CD14-positive monocyte (primary cell): ENCODE measurements around the gene RPS2. TPM values are rescaled to one million over a fixed set of nuclear protein-coding genes. Genes with fewer than 3 reads are reported as not detected.

Source experiments
- DNase-seq, 3 donors: peaks; one replicate each; pipeline ENCODE4 v3.0.0-alpha.2; 2011 to 2022
- H2AFZ ChIP-seq: 2 replicates; pipeline ENCODE4 v1.6.0; 2012; ENCODE audit warnings: mild to moderate bottlenecking, low read depth, low read length, inconsistent platforms; ENCODE audit not compliant: insufficient read depth, poor library complexity, severe bottlenecking
- H3K27ac ChIP-seq, 2 donors: 1 replicate in 1 of 2; 2 replicates in 1 of 2; pipeline ENCODE4 v1.5.1; 2012 to 2013; ENCODE audit warnings: low read length in 2 of 2, control low read depth in 1 of 2, inconsistent platforms in 1 of 2, low read depth in 1 of 2, mild to moderate bottlenecking in 1 of 2
- H3K27me3 ChIP-seq, 2 donors: one replicate each; pipeline versions ENCODE4 v1.6.0 to v1.6.1; 2011 to 2013; ENCODE audit warnings: low read length in 2 of 2; ENCODE audit not compliant: control insufficient read depth in 2 of 2, insufficient read depth in 2 of 2
- H3K36me3 ChIP-seq, 2 donors: replicated peaks in 1 of 2; 1 replicate in 1 of 2; 2 replicates in 1 of 2; pipeline versions ENCODE4 v1.5.1 to v1.6.1; 2012 to 2013; ENCODE audit warnings: low read length in 2 of 2, control low read depth in 1 of 2, inconsistent platforms in 1 of 2, mild to moderate bottlenecking in 1 of 2; ENCODE audit not compliant: insufficient read depth in 2 of 2, control insufficient read depth in 1 of 2
- H3K4me1 ChIP-seq, 2 donors: 1 replicate in 1 of 2; 2 replicates in 1 of 2; pipeline versions ENCODE4 v1.5.1 to v1.6.1; 2012 to 2013; ENCODE audit warnings: low read length in 2 of 2, control low read depth in 1 of 2, inconsistent platforms in 1 of 2, mild to moderate bottlenecking in 1 of 2, moderate library complexity in 1 of 2; ENCODE audit not compliant: insufficient read depth in 2 of 2, control insufficient read depth in 1 of 2
- H3K4me2 ChIP-seq: replicated peaks from 2 replicates; pipeline ENCODE3; 2012; ENCODE audit warnings: low read length, moderate library complexity, mild to moderate bottlenecking; ENCODE audit not compliant: poor library complexity, severe bottlenecking; ENCODE audit errors: extremely low read depth
- H3K4me3 ChIP-seq, 3 experiments: fragments of 200-600 bp in 1 of 3; sonication (generic) in 1 of 3; replicated peaks in 1 of 3; 1 replicate in 2 of 3; 2 replicates in 1 of 3; pipeline ENCODE4 v1.5.1; 2011 to 2013; ENCODE audit warnings: low read length in 3 of 3, mild to moderate bottlenecking in 3 of 3, control low read depth in 2 of 3, low read depth in 2 of 3, inconsistent platforms in 1 of 3, moderate library complexity in 1 of 3
- H3K79me2 ChIP-seq: 2 replicates; pipeline ENCODE4 v1.6.0; 2012; ENCODE audit warnings: mild to moderate bottlenecking, control low read depth, inconsistent platforms, low read length, moderate library complexity; ENCODE audit not compliant: insufficient read depth
- H3K9ac ChIP-seq: 2 replicates; pipeline ENCODE4 v1.6.0; 2017; ENCODE audit warnings: low read length, mild to moderate bottlenecking; ENCODE audit not compliant: insufficient read depth, poor library complexity, severe bottlenecking
- H3K9me3 ChIP-seq, 2 donors: replicated peaks in 1 of 2; 1 replicate in 1 of 2; 2 replicates in 1 of 2; pipeline versions ENCODE4 v1.5.1 to v1.6.1; 2012 to 2013; ENCODE audit warnings: low read length in 2 of 2, control low read depth in 1 of 2; ENCODE audit not compliant: control insufficient read depth in 1 of 2, insufficient read depth in 1 of 2
- H4K20me1 ChIP-seq: 2 replicates; pipeline ENCODE4 v1.6.0; 2012; ENCODE audit warnings: mild to moderate bottlenecking, low read length, control low read depth, moderate library complexity; ENCODE audit not compliant: insufficient read depth
- H3K27ac Mint-ChIP-seq, 7 donors: one replicate each; pipeline ENCODE4 v1.8.0; 2020; ENCODE audit warnings: mild to moderate bottlenecking in 7 of 7, mixed read lengths in 7 of 7, moderate library complexity in 6 of 7, inconsistent platforms in 2 of 7
- H3K27me3 Mint-ChIP-seq, 3 donors: one replicate each; pipeline ENCODE4 v1.8.0; 2021 to 2022; ENCODE audit warnings: low read depth in 3 of 3, mild to moderate bottlenecking in 3 of 3, mixed read lengths in 3 of 3, moderate library complexity in 3 of 3, inconsistent platforms in 1 of 3
- H3K36me3 Mint-ChIP-seq, 2 donors: one replicate each; pipeline ENCODE4 v1.8.0; 2020; ENCODE audit warnings: mixed read lengths in 2 of 2, inconsistent platforms in 1 of 2, mild to moderate bottlenecking in 1 of 2
- H3K4me1 Mint-ChIP-seq: one replicate; pipeline ENCODE4 v1.8.0; 2020; ENCODE audit warnings: mild to moderate bottlenecking, mixed read lengths
- H3K4me3 Mint-ChIP-seq, 2 donors: one replicate each; pipeline ENCODE4 v1.8.0; 2020; ENCODE audit warnings: mild to moderate bottlenecking in 2 of 2, mixed read lengths in 2 of 2, moderate library complexity in 1 of 2
- H3K9me3 Mint-ChIP-seq, 7 donors: one replicate each; pipeline ENCODE4 v1.8.0; 2020 to 2022; ENCODE audit warnings: mixed read lengths in 7 of 7, mild to moderate bottlenecking in 6 of 7, moderate library complexity in 6 of 7, inconsistent platforms in 2 of 7
- WGBS: methylation state at CpG from one replicate; pipeline ENCODE4 v1.1.5; 2013; ENCODE audit warnings: missing lambda C conversion rate; ENCODE audit not compliant: insufficient coverage; 5-methylcytosine and 5-hydroxymethylcytosine counted together
- intact Hi-C, 2 donors: fragments of 100-400 bp; cut with micrococcal nuclease; formaldehyde crosslinking; loops; one replicate each; pipeline versions ENCODE4 v1.15.0 to v1.15.1; 2023
- polyA plus RNA-seq, 3 donors: library from polyadenylated mRNA; depleted of rRNA in 1 of 3; unstranded in 2 of 3; stranded (reverse) in 1 of 3; fragments of 300-500 nt in 2 of 3; fragments of >200 nt in 1 of 3; fragmentation: Illumina TruSeq in 2 of 3; gene quantifications; 1 replicate in 2 of 3; 2 replicates in 1 of 3; pipeline ENCODE4 v1.2.3, GENCODE V29; 2012 to 2021
- TF ChIP-seq, protein P1 (sequence below): fragments of 200-600 bp; IDR thresholded peaks from one replicate; pipeline ENCODE4 v1.8.0; 2022; ENCODE audit warnings: antibody characterized with exemption, mild to moderate bottlenecking

Gene RPS2
- polyA plus RNA-seq, 3 donors: 1,849 to 2,136 (median 1,893) TPM

- intact Hi-C loops: loop anchor here in 1 of 2 donors (2.0 to 10.0 kb wide), 3 partner anchors 51 to 213 kb away; partner anchors contain the start of genes NUBP2, SPSB3 and TRAF7
- peak overlapping the region; percentile 83 for H3K27ac ChIP-seq
- peak overlapping the region; percentile 82 for H3K9ac ChIP-seq
- WGBS: 5% methylated on average over 9 of the region's 17 CpGs
- peak overlapping the region; percentile 86 to 99 (median 92) for H3K4me3 ChIP-seq
- H4K20me1 ChIP-seq: peaks cover 34% of the 10 kb centered on the region
- peaks cover 57% of the 10 kb centered on the region for H3K79me2 ChIP-seq
- H3K27me3 Mint-ChIP-seq: peaks cover 0 to 3% (median 0%) of the 10 kb centered on the region in 3 donors
- H2AFZ ChIP-seq: peak overlapping the region; percentile 63
- H3K4me1 ChIP-seq: peaks cover 61 to 69% of the 10 kb centered on the region in 2 donors
- peaks cover 28 to 45% of the 10 kb centered on the region in 2 donors for H3K36me3 Mint-ChIP-seq
- H3K9me3 ChIP-seq: no peaks in the 10 kb centered on the region
- DNase-seq: peak; percentile 66 to 88 (median 78)
- H3K9me3 Mint-ChIP-seq: no peaks in the 10 kb centered on the region
- peak overlapping the region; percentile 100 for H3K4me2 ChIP-seq
- H3K27ac Mint-ChIP-seq: peak overlapping the region; percentile 85 to 95 (median 94)
- H3K27me3 ChIP-seq: no peaks in the 10 kb centered on the region
- peaks cover 56% of the 10 kb centered on the region for H3K4me1 Mint-ChIP-seq
- H3K4me3 Mint-ChIP-seq: peak overlapping the region; percentile 89 to 91
- peaks cover 29 to 40% of the 10 kb centered on the region in 2 donors for H3K36me3 ChIP-seq
- TF ChIP-seq, protein P1, sequence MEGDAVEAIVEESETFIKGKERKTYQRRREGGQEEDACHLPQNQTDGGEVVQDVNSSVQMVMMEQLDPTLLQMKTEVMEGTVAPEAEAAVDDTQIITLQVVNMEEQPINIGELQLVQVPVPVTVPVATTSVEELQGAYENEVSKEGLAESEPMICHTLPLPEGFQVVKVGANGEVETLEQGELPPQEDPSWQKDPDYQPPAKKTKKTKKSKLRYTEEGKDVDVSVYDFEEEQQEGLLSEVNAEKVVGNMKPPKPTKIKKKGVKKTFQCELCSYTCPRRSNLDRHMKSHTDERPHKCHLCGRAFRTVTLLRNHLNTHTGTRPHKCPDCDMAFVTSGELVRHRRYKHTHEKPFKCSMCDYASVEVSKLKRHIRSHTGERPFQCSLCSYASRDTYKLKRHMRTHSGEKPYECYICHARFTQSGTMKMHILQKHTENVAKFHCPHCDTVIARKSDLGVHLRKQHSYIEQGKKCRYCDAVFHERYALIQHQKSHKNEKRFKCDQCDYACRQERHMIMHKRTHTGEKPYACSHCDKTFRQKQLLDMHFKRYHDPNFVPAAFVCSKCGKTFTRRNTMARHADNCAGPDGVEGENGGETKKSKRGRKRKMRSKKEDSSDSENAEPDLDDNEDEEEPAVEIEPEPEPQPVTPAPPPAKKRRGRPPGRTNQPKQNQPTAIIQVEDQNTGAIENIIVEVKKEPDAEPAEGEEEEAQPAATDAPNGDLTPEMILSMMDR: no peak
Measured at GRCh38 chr16:1942047-1942809, 22.4 kb downstream of the RPS2 start.

DNA sequence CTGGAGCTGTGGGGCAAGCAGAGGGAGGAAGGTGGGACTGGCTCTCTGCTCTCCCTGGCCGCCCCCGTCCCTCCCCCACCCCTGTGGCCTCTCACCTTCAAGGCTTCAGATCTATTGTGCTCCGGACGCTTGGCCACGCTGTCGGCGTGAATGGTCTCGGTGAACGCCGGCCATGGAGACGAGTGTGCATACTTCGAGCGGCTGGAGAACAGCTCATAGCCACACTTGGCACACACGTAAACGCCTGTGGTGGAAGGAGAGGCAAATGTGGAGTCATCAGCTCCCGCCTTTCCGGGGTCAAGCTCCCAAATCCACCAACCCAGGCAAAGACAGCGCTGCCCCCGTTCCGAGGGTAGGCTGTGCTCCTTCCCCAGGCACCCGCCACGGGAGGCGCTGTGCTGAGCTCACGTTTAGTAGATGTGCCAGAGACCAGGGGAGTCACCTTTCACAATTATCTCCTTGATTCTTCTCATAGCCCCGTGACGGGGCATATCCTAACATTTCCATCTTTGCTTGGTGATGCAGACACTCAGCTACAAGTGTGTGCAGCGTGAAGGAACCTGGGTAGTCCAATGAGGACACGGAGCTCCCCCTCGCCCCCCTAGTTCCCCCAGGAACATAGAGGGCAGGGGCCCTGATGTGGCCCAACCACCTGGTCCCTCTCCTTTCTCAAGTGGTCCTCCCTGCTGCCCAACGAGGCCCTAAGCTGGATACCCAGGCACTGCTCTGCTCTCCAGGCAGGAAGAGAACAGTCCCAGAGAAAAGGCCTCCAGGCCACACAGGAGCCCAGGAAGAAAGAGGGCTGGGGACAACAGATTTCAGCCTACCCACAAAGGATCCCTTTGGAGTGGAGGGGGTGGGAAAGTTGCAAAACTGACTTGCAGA is 23.2 kb downstream of the RPS2 start:
- Histone ChIP-seq H3K4me1 (peaks cover 67 to 75% of the 10 kb centered on the region in 2 donors), H3K27me3 (no peaks in the 10 kb centered on the region), H2AFZ (peak overlapping the region; percentile 63), H3K9ac (peak overlapping the region; percentile 82), H3K79me2 (peaks cover 66% of the 10 kb centered on the region), H3K36me3 (peaks cover 36 to 48% of the 10 kb centered on the region in 2 donors), H3K9me3 (no peaks in the 10 kb centered on the region), H3K4me2 (peak overlapping the region; percentile 100), H3K4me3 (peak overlapping the region; percentile 86 to 99 (median 92)), H3K27ac (peak overlapping the region; percentile 83), H4K20me1 (peaks cover 38% of the 10 kb centered on the region)
- peaks cover 34 to 51% of the 10 kb centered on the region in 2 donors for H3K36me3 Mint-ChIP-seq
- TF ChIP-seq, protein P1: no peak
- H3K9me3 Mint-ChIP-seq: no peaks in the 10 kb centered on the region
- H3K4me3 Mint-ChIP-seq: peak overlapping the region; percentile 89 to 91
- H3K27ac Mint-ChIP-seq: peak overlapping the region; percentile 84 to 95 (median 91)
- WGBS: 87% methylated on average over 24 of the region's 30 CpGs
- H3K27me3 Mint-ChIP-seq: peaks cover 0 to 3% (median 0%) of the 10 kb centered on the region in 3 donors
- H3K4me1 Mint-ChIP-seq: peaks cover 62% of the 10 kb centered on the region
- intact Hi-C loops: loop anchor here in 1 of 2 donors (2.0 to 10.0 kb wide), 3 partner anchors 51 to 213 kb away; partner anchors contain the start of genes NUBP2, SPSB3 and TRAF7
- DNase-seq: no peak
